ENCODE results near the gene ADGRB3. TPM values are rescaled to one million over a fixed set of nuclear protein-coding genes. Genes with fewer than 3 reads are reported as not detected.

Gene ADGRB3
- total RNA-seq, 1 donor from 2014 or later: 14.9 TPM

GRCh38 chr6:69289689-69290495 lies 654.8 kb downstream of the ADGRB3 start:
- no peaks in the 10 kb centered on the region for H3K27me3 Mint-ChIP-seq (ENCODE audit: low read depth)
- TF ChIP-seq CTCF (IDR thresholded peaks at IDR 0.05; ENCODE audit: unreplicated experiment): no peak
- DNase-seq (ENCODE audit: low spot score in 2 of 2, unreplicated experiment in 2 of 2): no peak
- H3K36me3 Mint-ChIP-seq: no peaks in the 10 kb centered on the region
- no peaks in the 10 kb centered on the region for H3K4me1 Mint-ChIP-seq
- H3K27ac Mint-ChIP-seq: no peak overlapping the region
- no peak overlapping the region for H3K4me3 Mint-ChIP-seq
- H3K9me3 Mint-ChIP-seq: no peaks in the 10 kb centered on the region

GRCh38 chr6:69293471-69293870 lies 658.4 kb downstream of the ADGRB3 start:
- Mint-ChIP-seq H3K27ac (no peak overlapping the region), H3K4me3 (no peak overlapping the region), H3K4me1 (no peaks in the 10 kb centered on the region), H3K27me3 (ENCODE audit: low read depth) (peaks cover 2% of the 10 kb centered on the region), H3K9me3 (no peaks in the 10 kb centered on the region), H3K36me3 (no peaks in the 10 kb centered on the region)
- TF ChIP-seq CTCF (IDR thresholded peaks at IDR 0.05; ENCODE audit: unreplicated experiment): no peak
- no peak for DNase-seq (ENCODE audit: low spot score in 2 of 2, unreplicated experiment in 2 of 2)

- H3K36me3 Mint-ChIP-seq: no peaks in the 10 kb centered on the region
- H3K4me1 Mint-ChIP-seq: no peaks in the 10 kb centered on the region
- H3K9me3 Mint-ChIP-seq: no peaks in the 10 kb centered on the region
- no peak for TF ChIP-seq CTCF (IDR thresholded peaks at IDR 0.05; ENCODE audit: unreplicated experiment)
- H3K27ac Mint-ChIP-seq: no peak overlapping the region
- peaks cover 2% of the 10 kb centered on the region for H3K27me3 Mint-ChIP-seq (ENCODE audit: low read depth)
- no peak for DNase-seq (ENCODE audit: low spot score in 2 of 2, unreplicated experiment in 2 of 2)
- no peak overlapping the region for H3K4me3 Mint-ChIP-seq
Observed at GRCh38 chr6:69294407-69294806, 659.3 kb downstream of the ADGRB3 start.

GRCh38 chr6:69294862-69295261 lies 659.8 kb downstream of the ADGRB3 start:
- Mint-ChIP-seq H3K27me3 (ENCODE audit: low read depth) (peaks cover 2% of the 10 kb centered on the region), H3K36me3 (no peaks in the 10 kb centered on the region), H3K9me3 (no peaks in the 10 kb centered on the region), H3K4me1 (no peaks in the 10 kb centered on the region), H3K4me3 (no peak overlapping the region), H3K27ac (no peak overlapping the region)
- no peak for DNase-seq (ENCODE audit: low spot score in 2 of 2, unreplicated experiment in 2 of 2)
- TF ChIP-seq CTCF (IDR thresholded peaks at IDR 0.05; ENCODE audit: unreplicated experiment): no peak

- Mint-ChIP-seq H3K27ac (no peak overlapping the region), H3K9me3 (peaks cover 4% of the 10 kb centered on the region), H3K27me3 (ENCODE audit: low read depth) (peaks cover 5% of the 10 kb centered on the region), H3K4me3 (no peak overlapping the region), H3K4me1 (no peaks in the 10 kb centered on the region), H3K36me3 (no peaks in the 10 kb centered on the region)
- DNase-seq (ENCODE audit: low spot score in 2 of 2, unreplicated experiment in 2 of 2): no peak
- TF ChIP-seq CTCF (IDR thresholded peaks at IDR 0.05; ENCODE audit: unreplicated experiment): no peak
Observed at GRCh38 chr6:69303382-69303781, 668.3 kb downstream of the ADGRB3 start.

Data from mesothelial cell of epicardium (in vitro differentiated cells).